Measurements from ENCODE around the gene PDGFD.

PDGFD gene

DNA sequence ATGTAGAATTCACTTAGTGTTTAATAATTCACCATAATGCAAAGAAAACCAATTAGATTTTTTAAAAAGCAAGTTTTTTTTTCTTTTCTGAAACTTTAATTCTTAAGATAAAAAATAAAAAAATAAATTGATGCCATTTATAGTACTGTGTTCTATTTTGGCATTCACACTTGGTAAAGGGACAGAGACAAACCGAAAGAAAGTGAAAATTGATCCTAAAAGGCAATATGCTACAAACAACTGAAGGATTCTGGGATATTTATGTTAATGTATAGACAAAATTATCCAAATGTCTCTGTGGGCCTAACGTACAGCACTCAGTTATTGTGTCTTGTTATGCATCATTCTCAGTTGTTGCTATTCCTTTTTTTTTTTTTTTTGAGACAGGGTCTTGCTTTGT is 169.4 kb downstream of the PDGFD start:
- DNase-seq = no peak

DNA sequence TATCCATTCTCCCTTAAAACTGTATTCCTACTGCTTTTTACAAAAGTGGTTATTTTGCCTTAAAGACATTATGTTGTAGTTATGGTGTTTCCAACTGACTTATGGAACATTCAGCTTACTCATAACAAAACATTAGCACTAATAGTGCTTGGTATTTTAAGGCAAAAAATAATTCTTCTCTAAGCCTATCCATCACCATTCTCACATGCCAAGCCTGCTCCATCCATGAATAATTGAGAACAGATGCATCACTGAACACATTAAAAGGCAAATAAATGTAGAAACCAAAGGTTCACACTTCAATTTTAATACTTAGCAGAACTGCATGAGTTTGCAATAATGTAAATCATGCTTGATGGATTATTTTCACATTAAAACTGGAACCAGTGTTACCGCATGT is 169.9 kb downstream of the PDGFD start:
- no peak for DNase-seq

DNA sequence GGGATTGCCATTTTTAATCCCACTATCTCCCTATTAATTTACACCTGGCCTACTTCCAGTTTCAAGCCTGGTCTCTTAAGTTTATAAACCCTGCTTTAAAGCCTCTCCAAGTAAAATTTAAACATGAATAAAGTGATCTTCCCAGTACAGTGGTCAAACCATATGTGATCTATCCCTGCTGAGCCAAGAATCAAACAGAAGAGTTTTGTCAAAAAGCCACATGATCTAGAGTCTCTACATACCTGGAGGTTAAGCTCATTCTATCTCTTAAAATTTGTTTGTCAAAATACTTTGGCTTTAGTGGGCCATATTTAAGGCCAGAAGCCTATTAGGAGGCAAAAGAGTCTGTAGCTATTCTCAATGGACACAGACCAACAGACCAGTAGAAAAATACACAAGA is 170.4 kb downstream of the PDGFD start:
- DNase-seq = no peak

DNA sequence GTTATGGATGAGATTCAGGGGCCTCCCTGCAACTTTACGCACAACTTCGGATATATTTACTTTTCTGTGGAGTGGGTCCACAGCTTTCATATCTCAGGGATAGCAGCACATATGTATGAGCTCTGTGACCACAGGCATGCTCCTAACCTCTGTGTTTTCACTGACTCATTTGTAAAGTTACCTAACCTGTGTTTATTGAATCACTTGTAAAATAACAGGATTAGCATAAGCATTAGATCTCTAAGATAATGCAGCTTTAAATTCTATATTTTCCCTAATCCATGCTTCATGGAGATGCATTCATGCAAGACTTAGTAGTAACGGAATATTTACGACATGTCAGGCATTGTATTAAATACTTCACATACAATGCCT is 175.4 kb downstream of the PDGFD start:
- DNase-seq = no peak

DNA sequence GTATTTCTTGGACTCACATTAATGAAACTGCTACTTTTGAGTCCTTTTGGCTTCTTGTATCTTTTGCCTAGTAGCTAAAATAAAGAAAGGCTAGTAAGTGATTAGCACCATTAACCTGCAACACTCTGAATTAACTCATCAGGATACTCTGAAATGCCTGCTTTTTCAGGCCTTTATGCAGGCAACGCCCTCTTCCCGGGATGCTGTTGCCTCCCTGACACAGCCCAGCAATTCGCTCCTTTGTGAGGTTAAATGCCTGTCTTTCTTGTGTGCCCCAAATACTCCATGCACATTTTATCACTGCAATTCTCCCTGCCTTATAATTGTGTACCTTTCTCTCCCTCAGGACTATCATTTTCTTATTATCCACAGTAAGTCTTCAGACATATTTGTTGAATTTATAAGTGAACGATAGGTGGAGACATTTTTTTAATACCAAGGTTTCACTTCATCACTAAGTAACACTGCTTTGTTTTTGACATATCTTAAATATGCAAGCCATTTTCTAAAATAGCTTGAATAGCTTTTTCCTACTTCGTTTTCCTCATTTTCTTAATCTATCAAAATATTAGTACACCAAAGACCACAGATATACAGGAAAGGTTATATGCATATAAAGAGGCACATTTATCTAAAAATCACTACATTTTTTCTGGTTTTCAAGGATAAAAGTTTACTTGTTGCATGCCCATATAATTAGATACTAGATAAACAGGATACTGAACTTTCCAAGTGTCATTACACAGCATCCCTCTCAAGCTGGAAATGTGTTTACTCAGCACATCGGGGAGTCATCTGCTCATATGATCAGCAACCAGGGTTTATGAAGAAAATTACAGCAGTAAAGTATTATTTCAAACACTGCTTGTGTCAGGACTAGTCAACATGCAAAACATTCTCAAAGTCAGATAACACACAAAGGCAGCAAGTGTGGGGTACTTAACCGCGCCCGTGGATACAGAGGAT is 176.0 kb downstream of the PDGFD start:
- DNase-seq = no peak

DNA sequence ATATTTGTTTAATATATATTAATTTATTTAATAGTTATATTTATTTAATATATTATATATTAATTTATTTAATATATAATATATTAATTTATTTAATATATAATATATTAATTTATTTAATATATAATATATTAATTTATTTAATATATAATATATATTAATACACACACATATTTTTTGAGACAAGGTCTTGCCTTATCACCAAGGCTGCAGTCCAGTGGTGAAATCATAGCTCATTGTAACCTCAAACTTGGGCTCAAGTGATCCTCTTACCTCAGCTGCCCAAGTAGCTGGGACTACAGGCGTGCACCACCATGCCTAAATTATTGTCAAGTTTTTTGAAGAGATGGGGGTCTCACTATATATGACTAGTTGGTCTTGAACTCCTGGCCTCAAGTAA is 178.9 kb downstream of the PDGFD start:
- no peak for DNase-seq

DNA sequence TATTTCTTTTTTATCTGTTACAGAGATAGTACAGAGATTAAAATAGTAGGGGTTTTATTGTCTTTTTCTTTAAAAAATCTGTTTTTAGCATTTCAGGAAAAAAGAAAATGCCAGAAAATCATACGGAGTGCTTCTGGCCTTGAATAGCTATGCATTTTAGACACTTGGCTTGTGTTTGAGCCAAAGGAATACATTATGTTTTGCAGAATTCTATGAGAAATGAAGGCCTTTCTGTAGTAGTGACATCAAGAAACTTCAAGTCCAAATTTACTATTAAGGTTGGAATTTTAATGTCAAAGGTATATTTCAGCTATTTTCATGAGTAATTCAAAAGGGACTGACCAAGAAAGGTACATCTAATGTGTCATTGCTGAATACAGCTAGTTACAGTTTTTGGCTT is 183.8 kb downstream of the PDGFD start:
- no peak for DNase-seq

DNA sequence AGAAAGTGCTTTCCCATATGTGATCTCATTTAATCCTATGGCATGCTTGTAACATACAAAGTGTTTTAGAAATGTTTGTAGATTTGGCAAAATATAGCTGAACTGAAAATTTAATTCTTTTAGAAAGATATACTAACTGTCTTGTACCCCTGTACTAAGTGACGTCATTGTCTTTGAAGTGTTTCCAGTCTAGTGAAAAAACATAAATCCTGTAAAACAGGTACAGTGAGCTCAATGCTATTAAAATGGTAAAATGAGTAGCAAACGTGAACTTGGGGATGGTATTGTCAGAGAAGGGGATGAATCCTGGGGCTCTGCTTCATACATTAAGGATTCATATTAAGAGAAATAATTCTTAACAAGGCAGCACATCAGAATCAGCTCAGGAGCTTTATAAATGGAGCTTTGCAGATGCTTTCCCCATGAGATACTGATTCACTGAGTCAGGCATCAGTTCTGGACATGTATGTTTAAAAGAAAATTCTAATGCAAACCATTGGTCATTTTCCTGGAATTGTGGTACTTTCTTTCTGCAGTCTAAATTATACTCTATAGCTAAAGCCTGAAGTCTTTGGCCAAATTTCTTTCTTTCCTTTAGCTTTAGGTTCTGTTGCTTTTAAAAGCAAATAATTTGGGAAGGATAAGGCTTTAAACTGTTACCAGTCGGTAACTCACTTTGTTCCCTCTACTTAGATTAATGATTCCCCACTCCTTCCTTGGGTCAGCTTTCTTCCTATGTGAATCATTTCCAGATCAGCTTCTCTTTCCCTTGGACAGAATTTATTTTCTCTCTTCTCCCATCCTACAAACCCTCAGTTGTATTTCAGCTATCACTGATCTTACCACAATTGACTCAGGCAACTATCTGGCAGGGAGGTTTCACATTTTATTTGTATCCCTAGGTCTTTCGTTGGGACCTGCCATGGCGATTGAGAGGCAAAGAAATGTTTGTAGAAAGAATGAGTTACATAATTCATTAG is 185.0 kb downstream of the PDGFD start:
- DNase-seq = no peak

DNA sequence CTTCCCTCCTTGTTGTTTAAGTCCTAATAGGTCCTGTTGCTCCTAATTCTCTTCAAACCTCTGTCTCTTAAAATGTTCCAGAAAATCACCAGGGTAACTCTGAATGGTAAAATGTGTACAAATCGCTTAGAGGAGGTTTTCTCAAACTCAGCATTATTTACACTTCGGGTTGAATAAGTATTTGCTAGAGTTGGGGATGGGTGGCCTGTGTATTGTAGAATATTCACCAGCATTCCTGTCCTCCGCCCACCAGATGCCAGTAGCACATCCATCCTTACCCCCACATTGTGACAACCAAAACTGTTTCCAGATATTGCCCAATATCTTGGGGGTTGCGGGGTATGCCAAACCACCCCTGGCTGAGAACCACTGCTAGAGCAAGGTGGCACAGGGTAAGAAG is 191.9 kb downstream of the PDGFD start:
- no peak for DNase-seq

DNA sequence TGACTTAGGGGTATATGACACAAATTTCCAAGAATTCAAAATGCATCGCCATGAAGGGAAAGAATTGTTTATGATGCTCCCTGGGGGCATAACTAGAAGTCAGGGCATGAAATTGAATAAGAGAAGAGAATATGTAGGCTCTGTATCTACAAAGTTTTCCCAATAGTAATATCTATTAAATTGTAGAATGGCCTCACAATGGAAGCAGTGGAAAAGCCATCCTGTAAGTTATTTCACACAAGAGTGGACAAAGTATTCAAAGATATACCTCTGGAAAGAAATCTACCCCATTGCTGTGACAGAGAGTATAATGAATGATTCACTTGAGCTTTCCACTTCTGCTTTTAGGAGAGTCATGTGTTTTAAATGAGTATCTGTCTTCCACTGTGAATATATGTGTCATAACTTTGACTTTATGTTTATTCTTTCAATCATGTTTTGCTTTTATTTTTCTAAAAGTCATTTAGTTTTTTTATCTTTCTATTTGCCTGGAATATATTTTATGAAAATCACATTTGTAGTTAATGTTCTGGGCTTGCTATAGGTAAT is 193.2 kb downstream of the PDGFD start:
- peak; percentile 55 for DNase-seq

DNA sequence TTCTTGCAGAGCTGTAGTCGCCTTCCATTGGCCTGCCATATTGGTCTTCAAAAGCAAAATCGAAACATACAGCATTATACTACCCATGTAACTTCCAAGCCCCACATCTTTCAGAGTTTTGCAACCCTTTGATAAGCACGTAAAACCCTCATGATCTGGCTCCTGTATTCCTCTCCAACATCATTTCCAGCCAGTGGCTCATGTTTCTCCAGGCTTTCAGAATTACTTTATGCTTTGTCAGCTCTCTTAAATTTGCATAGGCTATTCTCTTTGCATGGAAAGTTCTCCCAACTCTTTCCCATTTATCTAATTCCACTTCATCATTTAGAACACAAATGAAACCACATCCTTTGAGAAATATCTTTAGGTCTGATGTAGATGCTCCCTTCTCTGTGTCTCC is 195.3 kb downstream of the PDGFD start:
- DNase-seq = no peak

DNA sequence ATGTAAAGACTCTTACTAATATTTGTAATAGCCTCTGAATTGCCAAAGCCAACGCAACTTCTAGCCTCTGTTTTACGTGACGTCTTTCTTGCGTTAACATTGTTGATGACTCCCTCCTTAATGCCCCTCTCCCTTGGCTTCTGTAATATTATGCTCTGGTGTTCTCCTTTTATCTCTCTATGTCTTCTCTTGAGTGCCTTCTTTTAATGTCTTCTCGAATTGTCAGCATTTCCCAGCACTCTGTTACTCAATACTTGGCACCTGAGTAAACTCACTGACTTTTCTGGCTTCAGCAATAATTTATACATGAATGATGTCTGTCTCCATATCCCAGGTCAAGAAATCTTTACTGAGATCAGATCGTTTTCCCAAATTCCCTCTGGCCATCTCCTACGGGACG is 196.0 kb downstream of the PDGFD start:
- no peak for DNase-seq

DNA sequence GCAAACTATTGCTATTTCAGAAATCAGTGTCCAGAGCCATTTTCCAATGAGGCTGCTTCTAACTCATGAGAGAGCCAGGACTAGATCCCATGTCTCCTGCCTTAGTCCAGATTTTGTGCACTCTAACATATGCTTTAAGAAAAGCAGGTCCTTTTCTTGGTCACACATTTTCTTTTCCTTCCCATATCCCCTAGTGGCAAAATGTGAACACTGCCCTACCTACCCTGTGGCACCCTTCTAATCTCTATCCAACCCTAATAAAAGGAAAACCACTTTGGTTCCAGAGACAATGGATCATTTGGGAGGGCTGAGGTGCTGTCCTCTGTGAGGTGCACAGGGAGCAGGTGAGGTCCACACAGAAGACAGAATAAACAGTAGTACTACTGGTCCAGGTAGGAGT is 199.6 kb downstream of the PDGFD start:
- no peak for DNase-seq

DNA sequence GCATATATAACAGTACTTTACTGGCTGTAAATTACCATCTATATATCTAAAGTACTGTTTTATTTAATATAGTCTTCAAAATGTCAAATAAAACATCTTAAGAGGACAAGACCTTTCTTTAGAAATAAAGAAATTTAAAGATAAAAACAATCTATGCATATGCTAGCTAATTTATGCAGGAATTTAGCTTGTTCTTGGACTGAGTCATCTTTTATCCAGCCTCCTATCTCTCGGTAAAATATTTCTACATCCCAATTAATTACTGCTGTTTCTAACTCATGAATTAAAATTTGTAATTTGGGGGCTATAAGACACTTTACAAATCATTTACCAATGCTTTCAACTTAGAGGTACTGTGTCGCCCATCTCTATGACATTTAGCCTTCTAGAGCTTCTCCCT is 200.3 kb downstream of the PDGFD start:
- no peak for DNase-seq

DNA sequence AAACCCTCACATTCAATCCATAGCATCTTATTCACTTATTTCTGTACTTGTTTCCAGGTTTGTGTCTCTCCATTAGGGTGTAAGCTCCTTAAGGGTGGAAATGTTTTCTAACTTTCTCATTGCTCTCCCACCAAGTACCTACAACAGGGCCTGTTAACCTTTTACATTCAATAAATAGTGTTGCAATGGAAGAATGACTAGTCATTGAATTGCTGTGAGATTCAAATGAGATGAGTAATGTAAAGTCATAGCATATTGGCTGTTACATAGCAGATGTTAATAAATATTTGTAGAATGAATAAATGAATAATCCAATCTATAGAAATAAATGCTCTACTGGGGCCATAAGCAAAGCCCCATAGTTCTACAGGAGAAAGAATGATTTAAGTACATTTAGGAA is 202.9 kb downstream of the PDGFD start:
- DNase-seq = no peak

DNA sequence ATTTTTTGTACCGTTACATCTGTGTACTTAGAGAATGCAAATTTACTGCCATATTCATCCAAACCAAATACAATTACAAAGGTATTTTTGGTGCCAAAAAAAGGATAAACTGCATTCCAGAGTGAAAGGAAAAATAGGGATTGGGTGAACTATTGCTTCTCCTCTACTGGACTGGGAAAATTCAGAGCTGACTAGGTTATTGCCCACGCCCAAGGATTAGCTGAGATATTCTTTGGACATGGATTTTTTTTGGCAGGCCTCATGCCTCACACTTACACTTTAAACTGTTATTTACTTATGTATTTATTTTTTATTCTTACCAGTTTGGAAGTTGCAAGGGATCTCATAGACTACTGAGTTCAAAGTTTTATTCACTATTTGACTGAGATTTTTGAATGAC is 203.8 kb downstream of the PDGFD start:
- no peak for DNase-seq

DNA sequence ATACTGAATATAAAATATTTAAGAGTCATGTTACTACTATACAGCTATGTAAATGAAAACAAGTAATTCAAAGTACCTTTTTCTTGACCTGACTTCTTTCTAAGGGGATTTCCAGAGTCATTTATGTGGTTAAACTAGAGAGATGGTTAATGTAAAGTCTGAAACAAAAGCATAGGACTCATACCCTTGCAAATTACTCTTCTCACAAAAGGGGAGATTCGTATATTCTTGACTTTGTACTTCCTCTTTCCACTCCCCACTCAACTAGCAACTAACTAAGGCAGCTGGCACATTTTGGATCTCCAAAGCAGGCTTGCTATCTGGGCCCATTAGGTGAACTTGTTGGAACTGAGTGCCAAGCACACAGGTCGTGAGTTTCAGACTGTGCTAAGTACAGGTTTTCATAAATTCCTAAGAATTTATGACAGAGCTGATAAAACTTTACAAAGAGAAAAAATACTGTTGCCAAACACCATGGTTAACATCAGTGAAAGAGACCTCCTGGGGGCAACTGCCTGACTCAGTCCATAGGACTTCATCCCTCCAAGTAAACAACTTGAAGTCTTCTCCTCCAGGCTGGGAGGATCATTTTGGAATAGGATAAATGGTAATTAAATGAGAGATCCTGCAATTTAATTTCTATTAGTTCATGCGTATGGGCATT is 204.5 kb downstream of the PDGFD start:
- peak; percentile 0 for DNase-seq

DNA sequence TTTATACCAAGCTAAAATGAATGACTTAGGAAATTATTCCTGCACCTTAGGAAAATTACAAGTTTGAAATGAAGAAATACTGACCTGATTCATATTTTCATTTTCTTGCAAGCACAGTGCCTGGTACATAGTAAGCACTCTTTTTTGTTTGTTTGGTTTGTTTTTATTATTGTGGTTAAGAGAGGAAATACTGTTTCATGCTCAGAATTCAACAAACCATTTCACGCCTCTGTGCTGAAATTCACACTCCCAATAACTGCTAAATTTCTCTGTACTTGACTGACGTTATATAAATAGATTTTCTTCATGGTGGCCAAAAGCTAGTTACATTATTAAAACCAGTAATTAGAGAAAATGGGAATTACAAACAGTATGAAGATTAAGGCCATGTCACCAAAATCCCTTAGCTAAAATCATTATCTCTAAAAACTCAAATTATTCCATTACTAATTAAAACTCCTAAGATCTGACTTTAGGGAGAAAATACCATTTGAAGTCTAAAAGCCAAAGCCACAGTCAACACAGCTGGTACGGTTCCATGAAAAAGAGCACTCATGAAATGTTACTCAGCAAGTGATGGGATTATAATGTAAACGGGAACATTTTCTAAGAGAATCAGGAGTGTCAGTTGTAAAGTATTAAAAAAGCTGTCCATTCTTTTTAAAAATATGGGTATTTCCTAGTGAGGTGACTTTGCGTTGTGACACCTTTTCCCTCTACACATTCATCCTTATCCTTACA is 205.3 kb downstream of the PDGFD start:
- DNase-seq = no peak

DNA sequence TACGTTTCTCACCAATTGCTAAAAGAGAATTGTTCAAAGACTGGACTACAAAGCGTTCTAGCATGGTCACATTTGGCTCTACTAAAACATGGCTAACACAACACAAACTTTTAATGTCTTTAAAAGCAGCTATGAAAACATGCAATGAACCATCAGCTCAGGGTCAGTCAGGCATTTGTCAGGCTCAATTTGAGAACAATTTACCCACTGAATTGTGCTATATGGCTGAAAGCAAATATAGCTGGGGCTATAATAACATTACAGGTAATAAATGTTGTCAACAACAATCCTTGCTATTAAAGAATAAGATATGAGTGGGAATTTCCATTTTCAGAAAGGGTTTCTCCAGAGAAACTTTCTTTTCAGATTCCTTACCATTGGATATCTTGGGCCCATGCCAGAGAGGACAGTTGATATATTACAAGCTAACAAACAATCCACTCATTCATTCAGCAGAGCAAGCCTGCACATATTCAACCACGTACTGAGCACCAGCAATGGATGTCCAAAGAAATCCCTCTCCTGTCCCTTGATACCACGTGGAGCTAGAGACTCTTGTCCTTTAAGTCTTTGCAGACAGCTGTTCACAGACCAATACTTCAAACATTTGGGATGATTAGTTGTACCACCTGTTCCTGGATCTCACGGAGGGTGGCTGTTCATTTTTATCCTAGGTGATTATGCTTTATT is 210.0 kb downstream of the PDGFD start:
- no peak for DNase-seq

DNA sequence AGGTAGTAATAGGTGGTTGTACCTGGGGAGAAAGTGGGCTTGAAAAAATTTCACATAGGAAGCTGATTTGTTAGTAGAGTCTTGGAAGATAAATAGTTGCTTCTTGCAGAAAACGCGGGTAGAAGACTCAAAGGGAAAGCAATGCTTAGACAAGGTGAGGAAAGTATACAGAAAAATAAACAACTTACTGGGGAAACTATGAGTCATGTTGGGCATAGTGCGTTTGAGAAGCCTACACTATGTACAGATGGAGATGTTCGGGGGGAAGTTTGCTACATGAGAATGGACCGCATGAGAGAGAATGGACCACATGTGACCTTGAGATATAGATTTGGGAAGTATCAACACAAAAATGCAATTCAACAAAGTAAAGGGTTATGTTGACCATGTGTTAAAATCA is 214.2 kb downstream of the PDGFD start:
- DNase-seq = no peak

DNA sequence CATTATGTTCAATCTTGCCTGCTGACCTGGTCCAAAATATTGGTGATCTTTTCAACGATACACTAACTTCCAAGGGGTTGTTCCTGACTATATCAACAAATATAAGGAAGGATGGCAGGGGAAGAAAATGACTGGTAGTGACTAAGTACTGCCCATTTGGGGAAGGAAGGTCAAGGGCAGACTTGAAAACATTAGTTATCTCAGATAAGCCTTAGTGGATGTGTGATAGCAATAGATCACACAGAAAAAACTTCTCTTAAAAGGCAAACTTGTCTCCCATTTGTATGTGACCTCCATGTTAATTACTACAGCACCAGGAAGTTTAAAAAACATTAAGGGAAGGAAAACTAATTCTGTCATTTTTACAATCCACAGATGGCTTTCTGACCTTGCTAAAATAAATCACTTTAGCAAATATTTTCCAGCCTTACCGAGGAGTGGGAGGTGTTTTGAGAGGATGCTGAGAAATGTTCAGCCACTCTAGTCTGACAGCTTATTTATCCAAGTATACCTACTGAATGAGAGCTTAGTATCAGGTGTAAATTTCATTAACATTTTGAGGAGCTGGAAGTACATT is 215.7 kb downstream of the PDGFD start:
- DNase-seq = no peak
